GM18499 (cell line): ENCODE measurements around the gene LMNTD1.
"Not testable (repeated sequence)": the region's sequence is repeated elsewhere in the genome, so short reads cannot be mapped to it uniquely, and the experiment has no call there.

Experiments
- ATAC-seq: cut with Tn5 transposase; IDR thresholded peaks from one replicate; pipeline ENCODE4 v1.9.1; 2021; ENCODE audit warnings: moderate number of reproducible peaks; ENCODE audit not compliant: insufficient read depth, unreplicated experiment

LMNTD1 gene, protein sequence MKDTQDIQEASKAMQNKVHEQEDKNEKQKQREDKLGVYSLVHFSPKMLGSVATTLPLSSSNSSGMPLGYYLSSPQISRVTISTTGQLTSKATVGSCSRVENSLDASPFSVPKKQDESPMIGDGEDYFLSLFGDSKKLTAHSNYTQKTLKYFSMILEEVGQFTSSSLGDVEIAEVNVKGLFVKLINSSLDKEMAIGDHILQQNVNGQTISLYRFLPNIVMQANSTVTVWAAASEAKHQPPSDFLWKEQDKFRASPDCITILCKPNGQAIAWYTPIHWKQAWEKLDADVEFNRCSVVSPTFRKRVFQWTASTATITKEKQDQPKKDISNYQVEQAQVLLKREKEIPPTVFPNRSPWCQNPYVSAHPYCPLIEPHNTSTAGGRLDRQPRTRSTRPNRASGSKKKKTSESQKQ

DNA sequence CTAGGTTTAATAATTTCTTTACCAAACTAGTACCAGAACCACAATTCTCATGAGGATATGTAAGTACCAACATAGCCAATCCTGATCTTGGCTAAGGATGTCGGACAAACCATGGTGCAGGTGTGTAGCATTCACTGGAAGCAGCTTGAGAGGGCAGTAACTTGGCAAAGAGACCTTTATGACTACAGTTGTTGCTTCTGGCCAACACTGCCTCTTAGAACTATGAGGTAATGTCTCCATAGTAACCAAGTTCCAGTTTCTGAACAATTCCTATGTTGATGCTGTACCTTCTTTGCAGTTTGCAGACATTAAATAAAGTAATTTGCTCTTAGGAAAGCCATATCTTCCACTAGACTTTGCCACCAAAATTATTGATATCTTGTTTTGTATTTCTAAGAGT is at the start of gene LMNTD1:
Gene LMNTD1, minus strand, starts transcription at position 186 of the 400 bp plus-strand sequence. CDS start 324 bp downstream, outside the sequence.
- no peak for ATAC-seq

DNA sequence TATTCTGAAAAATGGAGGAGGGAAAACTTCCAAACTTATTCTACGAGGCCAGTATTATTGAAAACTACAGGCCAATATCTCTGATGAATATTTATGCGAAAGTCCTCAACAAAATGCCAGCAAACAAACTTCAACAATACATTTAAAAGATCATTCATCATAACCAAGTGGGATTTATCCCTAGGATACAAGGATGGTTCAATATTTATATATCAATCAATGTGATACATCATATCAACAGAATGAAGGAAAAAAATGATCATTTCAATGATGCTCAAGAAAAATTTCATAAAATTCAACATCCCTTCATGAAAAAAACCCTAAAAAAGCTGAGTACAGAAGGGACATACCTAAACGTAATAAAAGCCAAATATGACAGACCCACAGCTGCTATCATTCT is 45.9 kb upstream of the LMNTD1 start:
- no peak for ATAC-seq

DNA sequence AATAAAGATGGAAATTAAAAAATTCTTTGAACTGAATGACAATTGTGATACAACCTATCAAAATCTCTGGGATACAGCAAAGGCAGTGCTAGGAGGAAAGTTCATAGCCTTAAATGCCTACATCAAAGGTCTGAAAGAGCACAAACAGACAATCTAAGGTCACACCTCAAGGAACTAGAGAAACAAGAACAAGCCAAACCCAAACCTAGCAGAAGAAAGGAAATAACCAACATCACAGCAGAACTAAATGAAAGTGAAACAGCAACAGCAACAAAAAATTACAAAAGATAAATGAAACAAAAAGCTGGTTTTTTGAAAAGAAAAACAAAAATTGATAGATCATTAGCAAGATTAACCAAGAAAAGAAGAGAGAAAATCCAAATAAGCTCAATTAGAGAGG is 42.4 kb upstream of the LMNTD1 start:
- ATAC-seq, result not testable (repeated sequence)

DNA sequence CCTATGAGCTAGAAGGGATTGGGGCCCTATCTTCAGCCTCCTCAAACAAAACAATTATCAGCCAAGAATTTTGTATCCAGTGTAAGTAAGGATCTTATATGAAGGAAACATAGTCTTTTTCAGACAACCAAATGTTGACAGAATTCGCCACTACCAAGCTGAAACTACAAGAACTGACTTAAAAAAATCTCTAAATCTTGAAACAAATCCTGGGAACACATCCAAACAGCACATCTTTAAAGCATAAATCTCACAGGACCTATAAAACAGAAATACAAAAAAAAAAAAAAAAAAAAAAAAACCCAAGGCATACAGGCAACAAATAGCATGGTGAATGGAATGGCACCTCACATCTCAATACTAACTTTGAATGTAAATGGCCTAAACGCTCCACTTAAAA is 41.3 kb upstream of the LMNTD1 start:
- ATAC-seq, result no peak

DNA sequence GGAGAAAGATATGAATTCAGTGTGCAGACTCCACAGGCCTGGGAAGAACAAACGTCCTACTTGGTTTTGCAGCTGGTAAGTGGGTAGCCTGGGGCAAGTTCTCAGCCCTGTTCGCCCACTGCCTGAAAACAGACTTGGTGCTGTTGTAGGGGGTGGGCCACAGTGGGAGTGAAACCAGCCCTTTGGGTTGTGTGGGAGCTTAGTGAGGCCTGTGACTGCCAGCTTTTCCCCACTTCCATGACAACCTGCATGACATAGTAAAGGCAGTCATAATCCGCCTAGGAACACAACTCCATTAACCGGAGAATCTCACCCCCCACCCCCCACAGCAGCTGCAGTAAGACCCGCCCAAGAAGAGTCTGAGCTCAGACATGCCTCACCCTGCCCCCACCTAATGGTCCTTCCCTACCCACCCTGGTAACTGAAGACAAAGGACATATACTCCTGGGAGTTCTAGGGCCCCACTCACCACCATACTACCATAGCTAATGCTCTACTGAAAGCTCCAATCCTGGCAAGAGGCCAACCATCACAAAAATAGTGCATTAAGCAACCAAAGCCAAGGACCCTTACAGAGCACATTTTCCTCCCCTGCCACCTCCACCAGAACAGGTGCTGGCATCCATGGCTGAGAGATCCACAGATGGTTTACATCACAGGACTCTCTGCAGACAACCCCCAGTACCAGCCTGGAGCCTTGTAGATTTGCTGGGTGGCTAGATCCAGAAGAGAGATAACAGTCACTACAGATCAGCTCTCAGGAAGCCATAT is 39.8 kb upstream of the LMNTD1 start:
- ATAC-seq, result no peak

DNA sequence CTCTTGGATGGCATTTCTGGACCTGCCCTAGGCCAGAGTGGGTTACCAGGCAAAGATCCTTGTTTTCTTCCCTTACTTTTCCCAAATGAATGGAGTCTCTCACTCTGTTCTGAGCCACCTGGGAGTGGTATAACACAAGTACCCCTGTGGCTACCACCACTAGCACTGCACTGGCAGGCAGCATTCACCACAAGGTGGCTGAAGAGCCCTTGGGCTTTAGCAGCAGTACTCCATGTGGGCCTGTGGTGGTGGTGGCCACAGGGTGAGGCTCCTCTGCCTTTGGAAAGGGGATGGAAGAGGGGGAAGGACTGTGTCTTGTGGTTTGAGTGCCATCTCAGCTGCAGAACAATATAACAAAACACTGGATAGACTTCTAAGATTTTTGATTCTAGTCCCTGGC is 38.1 kb upstream of the LMNTD1 start:
- ATAC-seq, result no peak

DNA sequence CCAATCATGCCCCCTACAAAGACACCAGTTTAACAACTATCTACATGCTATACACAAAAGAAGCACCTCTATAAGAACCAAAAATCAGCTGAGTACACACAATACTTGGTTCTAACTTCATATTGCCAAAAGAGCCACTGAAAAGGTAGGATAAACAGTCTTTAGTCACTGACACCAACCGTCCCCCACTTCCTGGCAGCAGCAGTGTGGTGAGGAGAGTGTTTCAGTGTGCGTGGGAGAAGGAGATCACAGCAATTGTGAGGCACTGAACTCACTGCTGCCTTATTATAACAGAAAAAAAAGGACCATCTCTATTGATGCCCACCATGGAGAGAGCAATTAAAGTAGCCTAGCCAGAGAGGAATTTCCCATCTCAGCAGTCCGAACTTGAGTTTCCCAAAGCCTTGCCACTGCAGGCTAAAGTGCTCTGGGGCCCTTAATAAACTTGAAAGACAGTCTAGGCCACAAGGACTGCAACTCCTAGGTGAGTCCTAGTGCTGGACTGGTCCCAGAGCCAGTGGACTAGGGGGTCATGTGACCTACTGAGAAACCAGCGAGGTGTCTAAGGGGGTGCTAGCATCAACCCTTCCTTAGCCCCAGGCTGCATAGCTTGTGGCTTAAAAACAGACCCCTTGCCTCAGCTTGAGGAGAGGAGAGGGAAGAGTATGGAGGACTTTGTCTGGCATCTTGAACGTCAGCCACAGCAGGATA is 37.1 kb upstream of the LMNTD1 start:
- no peak for ATAC-seq

DNA sequence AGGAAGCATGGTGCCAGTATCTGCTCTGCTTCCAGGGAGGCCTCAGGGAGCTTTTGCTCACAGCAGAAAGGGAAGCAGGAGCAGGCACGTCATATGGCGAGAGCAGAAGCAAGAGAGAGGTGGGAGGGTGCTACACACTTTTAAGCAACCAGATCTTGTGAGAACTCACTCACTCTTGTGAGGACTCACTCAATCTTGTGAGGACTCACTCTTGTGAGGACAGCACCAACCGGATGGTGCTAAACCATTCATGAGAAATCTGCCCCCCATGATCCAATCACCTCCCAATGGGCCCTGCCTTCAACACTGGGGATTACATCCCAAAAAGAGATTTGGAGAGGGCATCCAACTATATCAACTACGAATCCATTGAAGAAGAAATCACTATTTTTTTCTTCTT is 34.3 kb upstream of the LMNTD1 start:
- ATAC-seq, result no peak

DNA sequence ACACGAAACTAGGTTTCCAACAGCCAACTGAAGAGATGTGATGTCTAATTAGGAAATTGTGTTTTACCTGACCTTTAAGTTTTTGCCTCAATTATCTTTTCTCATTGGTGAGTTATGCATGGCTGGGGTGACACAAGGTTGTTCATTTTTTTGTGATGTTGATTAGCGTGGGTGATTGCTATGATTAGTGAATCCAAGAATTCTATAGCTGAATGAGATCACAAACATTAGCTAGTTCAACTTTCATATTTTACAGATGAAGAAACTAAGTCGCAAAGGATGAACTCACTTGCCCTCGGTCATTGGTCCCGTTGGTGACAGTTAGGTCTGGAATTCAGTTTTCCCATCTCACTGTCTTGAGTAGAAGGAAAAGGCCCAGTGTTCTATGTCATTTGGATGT is 32.6 kb upstream of the LMNTD1 start:
- no peak for ATAC-seq

DNA sequence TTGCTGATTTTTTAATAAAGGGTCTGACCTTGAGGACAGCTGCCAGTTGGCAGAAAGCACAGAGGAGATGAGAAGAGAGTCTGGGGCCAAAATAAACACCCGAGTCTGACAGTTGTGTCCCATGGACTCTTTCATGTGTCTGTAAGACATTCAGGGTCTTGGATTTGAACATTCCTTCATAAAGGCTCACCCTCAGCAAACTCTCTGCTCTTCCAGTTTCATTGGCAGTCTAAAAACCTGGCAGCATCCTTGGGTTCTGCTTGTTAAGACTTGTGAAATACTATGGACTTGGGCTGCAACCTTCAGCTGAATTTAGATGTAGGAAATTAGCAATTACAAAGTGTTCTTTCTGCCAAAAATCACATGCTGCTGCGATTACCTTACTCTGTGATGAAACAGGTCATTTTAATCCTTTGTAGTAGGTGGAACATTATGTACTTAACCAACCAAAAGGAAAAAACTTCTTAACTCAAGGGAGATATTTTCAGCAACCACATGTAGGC is 32.0 kb upstream of the LMNTD1 start:
- ATAC-seq, result no peak

DNA sequence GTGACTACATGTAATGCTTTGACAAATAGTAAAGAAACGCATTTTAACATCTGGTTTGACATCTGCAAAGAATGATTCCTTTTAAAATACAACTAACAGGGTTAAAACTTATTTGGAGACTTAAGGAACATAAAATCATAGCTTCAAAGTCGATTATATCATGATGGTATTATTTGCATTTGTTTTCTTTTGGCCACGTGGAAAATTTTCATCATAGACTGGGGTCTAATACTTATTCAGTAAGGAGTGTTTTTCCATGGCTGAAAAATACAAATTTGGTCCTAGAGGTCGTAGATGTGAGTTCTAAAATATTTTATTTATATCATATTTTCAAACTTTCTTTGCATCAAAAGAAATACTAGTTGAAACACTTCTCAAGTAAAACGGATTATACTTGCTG is 31.5 kb upstream of the LMNTD1 start:
- ATAC-seq, result no peak

DNA sequence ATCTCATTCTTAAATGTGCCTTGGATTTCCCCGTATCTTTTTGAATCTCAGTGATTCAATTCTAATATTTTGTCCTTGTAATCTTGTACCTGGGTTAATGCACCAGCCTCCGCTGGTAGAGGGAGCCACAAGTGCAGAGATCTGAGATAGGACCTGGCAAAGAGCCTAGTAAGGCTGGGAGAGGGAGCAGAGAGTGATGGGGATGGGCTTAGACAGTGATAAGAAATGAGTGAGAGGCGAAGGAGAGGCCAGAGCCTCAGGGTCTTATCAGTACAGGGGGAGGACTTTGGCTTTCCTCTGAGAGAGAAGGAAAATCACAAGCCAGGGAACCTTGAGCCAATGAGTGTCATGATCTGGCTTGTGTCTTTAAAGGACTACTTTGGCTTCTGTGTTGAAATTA is 30.5 kb upstream of the LMNTD1 start:
- ATAC-seq, result no peak

DNA sequence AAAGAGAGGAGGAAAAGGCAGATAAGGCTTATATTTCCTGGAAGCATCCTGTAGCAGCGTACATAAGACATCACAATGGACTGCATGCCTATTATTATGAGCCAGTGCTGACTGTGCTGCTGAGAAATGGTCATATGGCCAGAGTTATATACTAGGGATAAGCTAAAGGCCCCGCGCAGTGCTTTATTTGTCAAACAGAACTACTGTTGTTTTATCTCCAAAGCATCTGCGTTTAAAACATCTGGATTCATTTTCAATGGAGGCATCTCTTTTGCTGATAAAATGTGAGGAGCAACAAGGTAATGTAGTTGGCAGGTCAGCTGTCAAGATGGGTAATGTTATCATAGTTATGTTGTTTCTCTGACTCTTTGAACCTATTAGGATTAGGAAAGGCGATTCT is 28.0 kb upstream of the LMNTD1 start:
- no peak for ATAC-seq

DNA sequence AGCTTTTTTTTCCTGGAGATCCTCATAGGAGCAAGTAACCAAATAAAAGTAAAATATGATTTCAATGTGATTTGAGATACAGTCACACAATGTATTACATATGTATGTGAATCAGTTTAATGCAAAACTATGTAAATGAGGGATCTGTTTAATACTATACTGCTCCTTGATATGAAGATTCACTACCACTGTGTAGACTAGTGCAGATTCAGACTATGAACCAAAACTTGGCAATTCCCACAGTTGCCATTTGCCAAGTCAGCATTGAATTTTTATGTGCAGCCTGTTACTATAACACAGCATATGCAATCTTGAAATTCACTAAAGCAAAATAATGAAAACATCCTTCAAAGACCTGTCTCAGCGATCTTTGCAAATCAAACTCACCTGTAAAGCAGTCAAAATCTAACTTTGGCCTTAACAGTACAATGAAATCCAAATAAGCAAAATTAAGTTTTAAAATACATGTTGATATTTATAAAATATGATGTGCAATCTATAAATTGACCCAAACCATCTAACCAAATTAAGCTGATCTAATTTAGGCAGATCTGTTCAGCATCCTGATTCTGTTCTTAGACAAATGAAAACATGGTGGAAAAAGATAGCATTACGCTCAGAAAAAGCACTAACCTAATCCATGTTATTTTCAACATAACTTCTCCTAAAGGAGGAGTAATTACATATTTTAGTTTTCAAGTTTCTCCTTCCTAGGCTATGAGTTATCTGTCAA is 25.5 kb upstream of the LMNTD1 start:
- no peak for ATAC-seq

DNA sequence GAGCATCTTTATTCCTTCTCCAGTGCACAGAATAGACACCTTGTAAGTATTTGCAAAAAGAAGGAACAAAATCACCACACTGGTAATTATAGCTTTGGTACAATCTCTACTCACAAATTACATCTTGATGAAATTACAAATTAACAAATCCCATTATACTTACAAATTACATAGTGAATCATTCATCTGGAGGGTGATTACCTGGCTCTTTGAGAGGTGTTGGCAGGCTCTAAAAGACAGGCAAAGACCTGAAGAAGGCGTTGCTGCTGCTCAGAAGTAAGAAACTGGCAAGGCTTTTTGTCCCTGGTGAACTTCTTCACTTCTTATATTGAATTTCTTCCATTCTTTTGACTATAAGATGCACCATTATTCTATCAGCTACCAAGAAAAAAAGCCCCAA is 21.7 kb upstream of the LMNTD1 start:
- no peak for ATAC-seq

DNA sequence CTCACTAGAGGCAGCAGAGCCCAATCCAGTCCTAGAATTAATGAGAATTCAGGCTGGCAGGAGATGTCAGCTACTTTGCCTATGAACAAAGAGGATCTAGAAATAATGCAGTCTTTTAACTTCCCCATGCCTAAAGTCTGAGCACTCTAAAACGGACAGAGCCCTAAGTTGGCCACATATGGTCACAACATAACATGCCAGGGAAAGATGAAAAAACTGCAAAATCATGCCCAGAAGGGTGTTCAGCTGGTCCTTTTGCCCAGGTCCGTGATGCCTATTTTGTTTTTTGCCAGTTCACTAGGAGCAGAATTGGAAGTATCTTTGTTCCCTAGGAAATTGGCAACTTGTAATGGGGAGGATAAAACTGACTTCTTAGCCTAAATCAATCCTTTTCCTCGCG is 20.3 kb upstream of the LMNTD1 start:
- ATAC-seq, result no peak

DNA sequence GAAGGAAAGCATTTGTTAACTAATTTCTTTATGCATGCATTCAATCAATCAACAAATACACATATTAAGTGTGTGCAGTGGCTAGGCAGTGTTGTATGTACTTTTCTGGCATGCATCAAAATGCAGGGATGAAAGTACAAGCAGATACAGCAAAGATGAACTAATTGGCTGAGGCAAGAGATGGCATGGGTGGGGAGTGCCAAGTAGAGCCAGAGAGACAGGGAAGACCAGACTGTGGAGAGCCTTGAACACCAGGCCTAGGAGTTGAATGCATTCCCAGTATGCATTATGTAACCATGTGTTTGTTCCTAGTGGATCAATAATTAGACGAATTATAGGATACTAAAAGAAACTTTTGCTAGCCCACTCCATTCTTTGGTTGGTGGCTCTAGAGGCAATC is 17.3 kb upstream of the LMNTD1 start:
- ATAC-seq, result no peak

DNA sequence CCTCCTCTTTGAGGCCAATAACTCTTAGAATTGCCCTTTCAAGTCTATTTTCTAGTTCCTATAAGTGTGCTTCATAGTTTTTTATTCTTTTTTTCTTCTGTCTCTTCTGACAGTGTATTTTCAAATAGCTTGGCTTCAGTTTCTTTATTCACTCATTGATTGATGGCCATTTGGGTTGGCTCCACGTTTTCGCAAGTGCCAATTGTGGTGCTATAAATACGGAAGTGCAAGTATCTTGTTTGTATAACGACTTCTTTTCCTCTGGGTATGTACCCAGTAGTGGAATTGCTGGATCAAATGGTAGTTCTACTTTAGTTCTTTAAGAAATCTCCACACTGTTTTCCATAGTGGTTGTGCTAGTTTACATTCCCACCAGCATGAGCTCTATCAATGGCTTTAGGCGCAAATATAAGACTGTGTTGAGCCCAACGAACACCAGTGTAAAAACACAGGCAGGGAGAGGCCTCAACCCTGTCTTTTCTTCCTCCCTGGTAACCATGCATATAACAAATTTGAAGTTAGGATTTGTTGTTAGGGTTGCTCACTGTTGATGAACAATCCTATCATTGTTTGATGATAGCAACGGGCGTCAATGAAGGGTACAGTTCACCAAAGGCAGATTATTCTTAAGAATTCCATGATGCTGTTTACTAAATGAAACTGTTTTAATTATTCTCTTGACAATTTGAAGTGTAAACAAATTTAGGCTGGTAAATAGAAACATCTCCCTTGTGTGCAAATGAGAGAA is 13.3 kb upstream of the LMNTD1 start:
- no peak for ATAC-seq

DNA sequence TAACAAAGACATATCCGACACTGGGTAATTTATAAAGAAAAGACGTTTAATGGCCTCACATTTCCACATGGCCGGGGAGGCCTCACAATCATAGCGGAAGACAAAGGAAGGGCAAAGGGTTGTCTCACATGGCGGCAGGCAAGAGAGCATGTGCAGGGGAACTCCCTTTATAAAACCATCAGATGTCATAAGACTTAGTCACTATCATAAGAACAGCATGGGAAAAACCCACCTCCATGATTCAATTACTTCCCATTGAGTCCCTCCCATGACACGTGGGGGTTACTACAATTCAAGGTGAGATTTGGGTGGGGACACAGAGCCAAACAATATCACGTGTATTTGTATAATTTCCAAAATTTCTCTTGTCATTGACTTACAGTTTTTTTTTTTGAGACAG is 5.5 kb upstream of the LMNTD1 start:
- ATAC-seq, result no peak
